CD4-positive, alpha-beta T cell treated with Interleukin-1 beta for 1 hour (primary cell): Measurements from ENCODE around the gene POU2F1.
"Not testable (repeated sequence)": the region's sequence is repeated elsewhere in the genome, so short reads cannot be mapped to it uniquely, and the experiment has no call there.

Experiments
- DNase-seq, 2 donors: peaks; one replicate each; pipeline ENCODE4 v3.0.0-alpha.2; 2020 to 2022

The POU2F1 gene

GRCh38 chr1:167231873-167232450 lies 11.3 kb downstream of the POU2F1 start:
- no peak for DNase-seq

GRCh38 chr1:167232801-167233200 lies 12.1 kb downstream of the POU2F1 start:
- DNase-seq, result no peak

- DNase-seq, result no peak
Measured at GRCh38 chr1:167233373-167233772, 12.7 kb downstream of the POU2F1 start.

- DNase-seq, result no peak
Measured at GRCh38 chr1:167237000-167237399, 16.3 kb downstream of the POU2F1 start.

GRCh38 chr1:167238713-167239112 lies 18.0 kb downstream of the POU2F1 start:
- DNase-seq, result no peak

GRCh38 chr1:167239257-167239656 lies 18.6 kb downstream of the POU2F1 start:
- DNase-seq, result no peak

GRCh38 chr1:167244244-167244643 lies 23.6 kb downstream of the POU2F1 start:
- no peak for DNase-seq

- not testable (repeated sequence) for DNase-seq
Measured at GRCh38 chr1:167245168-167245567, 24.5 kb downstream of the POU2F1 start.

GRCh38 chr1:167246971-167247370 lies 26.3 kb downstream of the POU2F1 start:
- no peak for DNase-seq

- no peak for DNase-seq
Measured at GRCh38 chr1:167247754-167248153, 27.1 kb downstream of the POU2F1 start.

GRCh38 chr1:167248707-167249642 lies 28.3 kb downstream of the POU2F1 start:
- no peak for DNase-seq

GRCh38 chr1:167249702-167250101 lies 29.0 kb downstream of the POU2F1 start:
- no peak for DNase-seq

- no peak for DNase-seq
Measured at GRCh38 chr1:167250482-167250881, 29.8 kb downstream of the POU2F1 start.

- no peak for DNase-seq
Measured at GRCh38 chr1:167251472-167251871, 30.8 kb downstream of the POU2F1 start.

- no peak for DNase-seq
Measured at GRCh38 chr1:167252986-167253385, 32.3 kb downstream of the POU2F1 start.

GRCh38 chr1:167258858-167259257 lies 38.2 kb downstream of the POU2F1 start:
- DNase-seq, result no peak

- DNase-seq, result no peak
Measured at GRCh38 chr1:167262836-167263235, 42.1 kb downstream of the POU2F1 start.

- DNase-seq, result no peak
Measured at GRCh38 chr1:167263344-167263743, 42.7 kb downstream of the POU2F1 start.

GRCh38 chr1:167263819-167264464 lies 43.3 kb downstream of the POU2F1 start:
- no peak for DNase-seq

- DNase-seq, result no peak
Measured at GRCh38 chr1:167266965-167267364, 46.3 kb downstream of the POU2F1 start.

- DNase-seq, result no peak
Measured at GRCh38 chr1:167268347-167268787, 47.7 kb downstream of the POU2F1 start.

- DNase-seq, result no peak
Measured at GRCh38 chr1:167270349-167271092, 49.8 kb downstream of the POU2F1 start.

- no peak for DNase-seq
Measured at GRCh38 chr1:167272369-167272957, 51.8 kb downstream of the POU2F1 start.
